PC-3 (cell line): ENCODE measurements around the gene PTGIS. TPM values are rescaled to one million over a fixed set of nuclear protein-coding genes. Genes with fewer than 3 reads are reported as not detected.
"Not testable (repeated sequence)": the region's sequence is repeated elsewhere in the genome, so short reads cannot be mapped to it uniquely, and the experiment has no call there.

Experiments used
- ATAC-seq: fragments of 200-7000 bp; cut with Tn5 transposase; 2 replicates; pipeline ENCODE4 v1.9.1; 2020; ENCODE audit warnings: mild to moderate bottlenecking, moderate library complexity
- BruUV-seq: library from RNA; stranded (reverse); fragments of 400-500 nt; replicated peaks from 2 replicates; lab custom pipeline; 2021; lab: Mats Ljungman, UMichigan
- CTCF ChIA-PET: fragments of 300-600 bp; sonication (Branson Sonifier 250); formaldehyde crosslinking; loops from one replicate; lab custom pipeline; 2022; ENCODE audit warnings: antibody characterized with exemption; lab: Charles Lee
- POLR2A ChIA-PET: fragments of 300-600 bp; sonication (Branson Sonifier 250); formaldehyde crosslinking; loops from one replicate; lab custom pipeline; 2022; ENCODE audit warnings: antibody characterized with exemption; ENCODE audit not compliant: unreplicated experiment; lab: Charles Lee
- DNase-seq: peaks from one replicate; pipeline ENCODE4 v3.0.0-alpha.2; 2015
- H2AFZ ChIP-seq: fragments of 300-600 bp; sonication (generic); 2 replicates; pipeline ENCODE4 v1.6.0; 2016; ENCODE audit warnings: antibody characterized with exemption, low read length
- H3F3A ChIP-seq: fragments of 300-600 bp; sonication (generic); one replicate; pipeline ENCODE4 v1.6.0; 2017; ENCODE audit warnings: antibody characterized with exemption, low read length, control low read depth, mild to moderate bottlenecking; ENCODE audit not compliant: unreplicated experiment
- H3K27ac ChIP-seq: fragments of 300-600 bp; sonication (generic); 2 replicates; pipeline ENCODE4 v1.5.1; 2016; ENCODE audit warnings: mild to moderate bottlenecking, low read length
- H3K27me3 ChIP-seq: fragments of 300-600 bp; sonication (generic); 2 replicates; pipeline ENCODE4 v1.6.1; 2016; ENCODE audit warnings: low read length, mixed read lengths
- H3K36me3 ChIP-seq: fragments of 300-600 bp; sonication (generic); 2 replicates; pipeline ENCODE4 v1.6.1; 2016; ENCODE audit warnings: low read depth, mixed run types, low read length, mixed read lengths
- H3K4me1 ChIP-seq: fragments of 300-600 bp; sonication (generic); 2 replicates; pipeline ENCODE4 v1.5.1; 2016; ENCODE audit warnings: low read length; ENCODE audit not compliant: insufficient read depth
- H3K4me2 ChIP-seq: fragments of 300-600 bp; sonication (generic); 2 replicates; pipeline ENCODE4 v1.6.0; 2016; ENCODE audit warnings: low read length
- H3K4me3 ChIP-seq: fragments of 300-600 bp; sonication (generic); 2 replicates; pipeline ENCODE4 v1.5.1; 2016; ENCODE audit warnings: mild to moderate bottlenecking, low read length, mixed read lengths
- H3K79me2 ChIP-seq: fragments of 300-600 bp; sonication (generic); 2 replicates; pipeline ENCODE4 v1.6.1; 2017; ENCODE audit warnings: low read length, mixed read lengths
- H3K9ac ChIP-seq: fragments of 300-600 bp; sonication (generic); 2 replicates; pipeline ENCODE4 v1.6.0; 2016; ENCODE audit warnings: mild to moderate bottlenecking, low read length
- H3K9me2 ChIP-seq: fragments of 300-600 bp; sonication (generic); replicated peaks from 2 replicates; pipeline ENCODE4 v1.6.1; 2016; ENCODE audit warnings: mixed run types, low read length, mixed read lengths
- H3K9me3 ChIP-seq: fragments of 300-600 bp; sonication (generic); 2 replicates; pipeline ENCODE4 v1.6.1; 2016; ENCODE audit warnings: low read length, mixed read lengths
- H4K20me1 ChIP-seq: fragments of 300-600 bp; sonication (generic); 2 replicates; pipeline ENCODE4 v1.6.1; 2016; ENCODE audit warnings: low read length, mixed read lengths
- CTCF ChIP-seq: fragments of 300-600 bp; sonication (generic); conservative IDR thresholded peaks from 2 replicates; pipeline ENCODE4 v1.5.1; 2017; ENCODE audit warnings: antibody characterized with exemption, low read depth, mild to moderate bottlenecking, low read length
- EZH2 ChIP-seq: fragments of 300-600 bp; sonication (generic); IDR thresholded peaks from one replicate; pipeline ENCODE4 v1.6.1; 2017; ENCODE audit warnings: antibody characterized with exemption, mild to moderate bottlenecking, low read length; ENCODE audit not compliant: unreplicated experiment
- EZH2phosphoT487 ChIP-seq: fragments of 300-600 bp; sonication (generic); IDR thresholded peaks from 2 replicates; pipeline ENCODE4 v1.6.1; 2018; ENCODE audit warnings: mild to moderate bottlenecking, antibody characterized with exemption, low read length, borderline replicate concordance
- intact Hi-C: fragments of 100-400 bp; cut with micrococcal nuclease; formaldehyde crosslinking; loops from 2 replicates; pipeline ENCODE4 v1.9.0; 2023
- total RNA-seq: library from RNA; depleted of rRNA; stranded (reverse); fragments of >200 nt; gene quantifications from 2 replicates; pipeline ENCODE4 v1.2.3, GENCODE V29; 2014

PTGIS gene
- total RNA-seq, 1 experiment from 2014 or later, result 0.18 TPM

GRCh38 chr20:49612127-49612738 is 44.3 kb upstream of the PTGIS start:
- no peak overlapping the region for H3K4me2 ChIP-seq
- ChIA-PET CTCF (interaction anchor here (0.7 kb wide), 1 partner anchor 247 kb away, joined by 3 read pairs; no protein-coding TSS in a partner anchor), POLR2A (interaction anchor here (0.6 kb wide), 2 partner anchors 34 to 483 kb away, joined by 4 to 5 read pairs; no protein-coding TSS in a partner anchor)
- no peak overlapping the region for H3K27ac ChIP-seq
- no peaks in the 10 kb centered on the region for H3F3A ChIP-seq
- intact Hi-C loops, result no loop called here
- H3K9me2 ChIP-seq, result no peaks in the 10 kb centered on the region
- BruUV-seq, result no TSS peak
- ATAC-seq (no peak), DNase-seq (no peak)
- H4K20me1 ChIP-seq, result no peaks in the 10 kb centered on the region
- no peak overlapping the region for H3K4me3 ChIP-seq
- peaks cover 20% of the 10 kb centered on the region for H3K4me1 ChIP-seq
- H3K27me3 ChIP-seq, result no peaks in the 10 kb centered on the region
- TF ChIP-seq EZH2 (no peak), CTCF (no peak), EZH2phosphoT487 (no peak)
- no peak overlapping the region for H3K9ac ChIP-seq
- no peaks in the 10 kb centered on the region for H3K9me3 ChIP-seq
- H2AFZ ChIP-seq, result no peak overlapping the region
- H3K79me2 ChIP-seq, result no peaks in the 10 kb centered on the region
- no peaks in the 10 kb centered on the region for H3K36me3 ChIP-seq

GRCh38 chr20:49611539-49612126 is 43.7 kb upstream of the PTGIS start:
- Histone ChIP-seq H3K4me2 (peak overlapping the region; percentile 80), H3K4me3 (peak overlapping the region; percentile 58; the same call in 1 of the 2 replicates), H3K4me1 (peaks cover 20% of the 10 kb centered on the region), H2AFZ (peak overlapping the region; percentile 85)
- DNase-seq, POLR2A ChIA-PET, H3K9me3 ChIP-seq, H3K27me3 ChIP-seq, H3K27ac ChIP-seq, H3F3A ChIP-seq, ATAC-seq, H4K20me1 ChIP-seq, H3K79me2 ChIP-seq, H3K9ac ChIP-seq, BruUV-seq, H3K9me2 ChIP-seq, H3K36me3 ChIP-seq: not testable (repeated sequence)
- intact Hi-C loops, result loop anchor here (1.0 to 2.0 kb wide), 5 partner anchors 63 to 277 kb away; no protein-coding TSS in a partner anchor
- TF ChIP-seq CTCF, result 0 out of 2 replicates have a peak, but pooled peaks have one; percentile 10
- CTCF ChIA-PET, result interaction anchor here (0.7 kb wide), 1 partner anchor 248 kb away, joined by 3 read pairs; no protein-coding TSS in a partner anchor
